Measurements from ENCODE around the gene SPNS3. TPM values are rescaled to one million over a fixed set of nuclear protein-coding genes. Genes with fewer than 3 reads are reported as not detected.

Gene SPNS3
- total and polyA plus RNA-seq, 2 donors from 2014 or later: 1.4 to 3.7 TPM

GRCh38 chr17:4518901-4519300, 85.2 kb downstream of the SPNS3 start:
- FAIRE-seq: no peak
- peaks cover 0 to 34% (median 28%) of the 10 kb centered on the region in 3 donors for H3K4me1 ChIP-seq (ENCODE audit: control insufficient read depth in 2 of 3, insufficient read depth in 2 of 3, low read depth in 1 of 3, low read length in 3 of 3)
- peak in 1 of 5 donors; percentile 78 for DNase-seq
- intact Hi-C loops (cut with DNase I): no loop called here
- H3K9me3 ChIP-seq (ENCODE audit: control insufficient read depth in 2 of 3, insufficient read depth in 1 of 3, low read length in 3 of 3): no peaks in the 10 kb centered on the region
- no peaks in the 10 kb centered on the region for H3K36me3 ChIP-seq (ENCODE audit: control insufficient read depth in 2 of 3, insufficient read depth in 3 of 3, low read length in 3 of 3)
- no peak for TF ChIP-seq CTCF (IDR thresholded peaks at IDR 0.05; ENCODE audit: borderline replicate concordance, extremely low read depth, insufficient read depth)
- H3K4me3 ChIP-seq (ENCODE audit: low read length in 3 of 3): no peak overlapping the region
- H3K27ac ChIP-seq (ENCODE audit: low read depth in 2 of 2, low read length in 2 of 2): peak overlapping the region; percentile 83 to 90
- no peaks in the 10 kb centered on the region for H3K27me3 ChIP-seq (ENCODE audit: control insufficient read depth, insufficient read depth, low read length)
- H3K9ac ChIP-seq (ENCODE audit: low read length in 3 of 3): peak overlapping the region in 1 of 3 donors; percentile 51

GRCh38 chr17:4519361-4519788, 85.6 kb downstream of the SPNS3 start:
- FAIRE-seq: no peak
- H3K4me1 ChIP-seq (ENCODE audit: control insufficient read depth in 2 of 3, insufficient read depth in 2 of 3, low read depth in 1 of 3, low read length in 3 of 3): peaks cover 0 to 29% (median 23%) of the 10 kb centered on the region in 3 donors
- H3K27ac ChIP-seq (ENCODE audit: low read depth in 2 of 2, low read length in 2 of 2): peak overlapping the region; percentile 90 to 91
- H3K4me3 ChIP-seq (ENCODE audit: low read length in 3 of 3): no peak overlapping the region
- H3K9me3 ChIP-seq (ENCODE audit: control insufficient read depth in 2 of 3, insufficient read depth in 1 of 3, low read length in 3 of 3): no peaks in the 10 kb centered on the region
- no peaks in the 10 kb centered on the region for H3K27me3 ChIP-seq (ENCODE audit: control insufficient read depth, insufficient read depth, low read length)
- intact Hi-C loops (cut with DNase I): no loop called here
- TF ChIP-seq CTCF (IDR thresholded peaks at IDR 0.05; ENCODE audit: borderline replicate concordance, extremely low read depth, insufficient read depth): no peak
- H3K36me3 ChIP-seq (ENCODE audit: control insufficient read depth in 2 of 3, insufficient read depth in 3 of 3, low read length in 3 of 3): no peaks in the 10 kb centered on the region
- peak in 2 of 5 donors; percentile 58 to 95 for DNase-seq
- H3K9ac ChIP-seq (ENCODE audit: low read length in 3 of 3): peak overlapping the region in 1 of 3 donors; percentile 51

GRCh38 chr17:4520060-4520893, 86.5 kb downstream of the SPNS3 start:
- DNase-seq (peak in 1 of 5 donors; percentile 73), FAIRE-seq (no peak)
- TF ChIP-seq CTCF (IDR thresholded peaks at IDR 0.05; ENCODE audit: borderline replicate concordance, extremely low read depth, insufficient read depth): no peak
- Histone ChIP-seq H3K36me3 (ENCODE audit: control insufficient read depth in 2 of 3, insufficient read depth in 3 of 3, low read length in 3 of 3) (peaks cover 0 to 2% (median 0%) of the 10 kb centered on the region in 3 donors), H3K4me3 (ENCODE audit: low read length in 3 of 3) (no peak overlapping the region), H3K9ac (ENCODE audit: low read length in 3 of 3) (no peak overlapping the region), H3K27ac (ENCODE audit: low read depth in 2 of 2, low read length in 2 of 2) (peak overlapping the region; percentile 49 to 91), H3K9me3 (ENCODE audit: control insufficient read depth in 2 of 3, insufficient read depth in 1 of 3, low read length in 3 of 3) (no peaks in the 10 kb centered on the region), H3K27me3 (ENCODE audit: control insufficient read depth, insufficient read depth, low read length) (no peaks in the 10 kb centered on the region), H3K4me1 (ENCODE audit: control insufficient read depth in 2 of 3, insufficient read depth in 2 of 3, low read depth in 1 of 3, low read length in 3 of 3) (peaks cover 0 to 22% (median 20%) of the 10 kb centered on the region in 3 donors)
- intact Hi-C loops (cut with DNase I): no loop called here
